Measurements from ENCODE around the gene SHISAL2A.

- no peak for TF ChIP-seq CTCF (IDR thresholded peaks at IDR 0.05)
- no peak for TF ChIP-seq POLR2A (IDR thresholded peaks at IDR 0.05)
Observed at GRCh38 chr1:52663716-52664115, 30.7 kb downstream of the SHISAL2A start.

All from lower leg skin (tissue), 3 donors.